ENCODE data around the gene AKAP12.

The AKAP12 gene

DNA sequence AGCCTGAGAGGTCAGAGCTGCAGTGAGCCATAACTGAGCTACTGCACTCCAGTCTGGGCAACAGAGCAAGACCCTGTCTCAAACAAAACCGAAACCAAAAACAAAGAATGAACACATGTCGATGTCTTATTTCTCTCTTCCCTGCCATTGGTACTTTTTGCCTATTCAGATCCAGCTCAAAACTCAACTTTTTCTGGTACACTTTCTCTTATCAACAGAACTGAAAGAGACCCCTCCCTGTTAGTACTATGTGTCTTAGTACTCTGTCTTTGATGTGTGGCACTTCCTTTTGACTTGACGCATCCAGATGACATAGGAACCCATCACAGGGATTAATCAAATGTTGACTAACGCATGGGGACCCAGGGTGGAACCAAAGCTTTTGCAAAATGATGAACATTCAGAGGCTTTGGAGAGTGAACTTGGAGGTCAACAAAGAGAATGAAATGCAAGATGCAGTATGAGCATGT, 44.8 kb downstream of the AKAP12 start:
- Histone ChIP-seq H3K27me3 (replicated peaks; ENCODE audit: insufficient read depth, low read length) (no peaks in the 10 kb centered on the region), H3K4me3 (ENCODE audit: low read length) (no peak overlapping the region), H3K9me2 (replicated peaks; ENCODE audit: insufficient read depth, low read length) (no peaks in the 10 kb centered on the region), H3K4me1 (ENCODE audit: low read length) (no peaks in the 10 kb centered on the region), H4K20me1 (ENCODE audit: insufficient read depth, low read length) (no peaks in the 10 kb centered on the region), H2AFZ (ENCODE audit: low read length) (no peak overlapping the region), H3K4me2 (ENCODE audit: low read depth, low read length) (no peak overlapping the region), H3K36me3 (replicated peaks; ENCODE audit: insufficient read depth, low read length) (no peaks in the 10 kb centered on the region), H3K9ac (ENCODE audit: low read length) (no peak overlapping the region), H3K9me3 (replicated peaks; ENCODE audit: insufficient read depth, low read length) (no peaks in the 10 kb centered on the region), H3F3A (ENCODE audit: insufficient read depth, low read length) (no peaks in the 10 kb centered on the region), H3K79me2 (ENCODE audit: low read length) (no peaks in the 10 kb centered on the region), H3K27ac (ENCODE audit: low read length) (no peak overlapping the region)
- TF ChIP-seq EZH2 (optimal IDR thresholded peaks at IDR 0.05; ENCODE audit: low read depth, low read length): no peak
- TF ChIP-seq, protein P1, sequence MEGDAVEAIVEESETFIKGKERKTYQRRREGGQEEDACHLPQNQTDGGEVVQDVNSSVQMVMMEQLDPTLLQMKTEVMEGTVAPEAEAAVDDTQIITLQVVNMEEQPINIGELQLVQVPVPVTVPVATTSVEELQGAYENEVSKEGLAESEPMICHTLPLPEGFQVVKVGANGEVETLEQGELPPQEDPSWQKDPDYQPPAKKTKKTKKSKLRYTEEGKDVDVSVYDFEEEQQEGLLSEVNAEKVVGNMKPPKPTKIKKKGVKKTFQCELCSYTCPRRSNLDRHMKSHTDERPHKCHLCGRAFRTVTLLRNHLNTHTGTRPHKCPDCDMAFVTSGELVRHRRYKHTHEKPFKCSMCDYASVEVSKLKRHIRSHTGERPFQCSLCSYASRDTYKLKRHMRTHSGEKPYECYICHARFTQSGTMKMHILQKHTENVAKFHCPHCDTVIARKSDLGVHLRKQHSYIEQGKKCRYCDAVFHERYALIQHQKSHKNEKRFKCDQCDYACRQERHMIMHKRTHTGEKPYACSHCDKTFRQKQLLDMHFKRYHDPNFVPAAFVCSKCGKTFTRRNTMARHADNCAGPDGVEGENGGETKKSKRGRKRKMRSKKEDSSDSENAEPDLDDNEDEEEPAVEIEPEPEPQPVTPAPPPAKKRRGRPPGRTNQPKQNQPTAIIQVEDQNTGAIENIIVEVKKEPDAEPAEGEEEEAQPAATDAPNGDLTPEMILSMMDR (IDR thresholded peaks at IDR 0.05; ENCODE audit: low read length): no peak
- no peak for TF ChIP-seq EZH2phosphoT487 (IDR thresholded peaks at IDR 0.05; ENCODE audit: low read length)
- no peak for DNase-seq

GRCh38 chr6:151285122-151285521, 45.4 kb downstream of the AKAP12 start:
- Histone ChIP-seq H3K9me2 (replicated peaks; ENCODE audit: insufficient read depth, low read length) (no peaks in the 10 kb centered on the region), H3K4me1 (ENCODE audit: low read length) (no peaks in the 10 kb centered on the region), H3K9ac (ENCODE audit: low read length) (no peak overlapping the region), H3F3A (ENCODE audit: insufficient read depth, low read length) (no peaks in the 10 kb centered on the region), H2AFZ (ENCODE audit: low read length) (no peak overlapping the region), H3K27me3 (replicated peaks; ENCODE audit: insufficient read depth, low read length) (no peaks in the 10 kb centered on the region), H3K4me2 (ENCODE audit: low read depth, low read length) (no peak overlapping the region), H3K4me3 (ENCODE audit: low read length) (no peak overlapping the region), H4K20me1 (ENCODE audit: insufficient read depth, low read length) (no peaks in the 10 kb centered on the region), H3K27ac (ENCODE audit: low read length) (no peak overlapping the region), H3K36me3 (replicated peaks; ENCODE audit: insufficient read depth, low read length) (no peaks in the 10 kb centered on the region), H3K79me2 (ENCODE audit: low read length) (no peaks in the 10 kb centered on the region), H3K9me3 (replicated peaks; ENCODE audit: insufficient read depth, low read length) (no peaks in the 10 kb centered on the region)
- no peak for DNase-seq
- TF ChIP-seq EZH2phosphoT487 (IDR thresholded peaks at IDR 0.05; ENCODE audit: low read length) (no peak), EZH2 (optimal IDR thresholded peaks at IDR 0.05; ENCODE audit: low read depth, low read length) (no peak)
- TF ChIP-seq, protein P1 (IDR thresholded peaks at IDR 0.05; ENCODE audit: low read length): no peak

DNA sequence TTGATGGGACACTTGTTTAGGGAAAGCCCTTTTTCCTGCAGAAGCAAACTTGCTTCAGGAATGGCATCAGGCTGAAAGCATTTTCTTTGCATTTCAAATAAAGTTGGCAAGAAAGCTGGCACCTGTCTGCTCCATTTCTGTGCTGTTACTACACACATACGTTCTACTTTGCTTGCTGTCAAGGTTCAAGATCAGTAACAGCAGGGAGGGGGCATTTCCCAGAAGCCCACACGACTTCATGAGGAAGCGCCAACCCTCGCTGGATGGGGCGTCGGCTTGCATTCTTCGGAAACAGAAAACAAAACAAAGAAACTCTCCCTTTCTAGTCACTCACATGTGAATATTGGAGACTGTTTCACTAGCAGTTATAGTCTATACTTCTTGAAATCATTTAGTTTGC, 46.4 kb downstream of the AKAP12 start:
- Histone ChIP-seq H3K9me2 (replicated peaks; ENCODE audit: insufficient read depth, low read length) (no peaks in the 10 kb centered on the region), H2AFZ (ENCODE audit: low read length) (no peak overlapping the region), H3F3A (ENCODE audit: insufficient read depth, low read length) (no peaks in the 10 kb centered on the region), H3K27me3 (replicated peaks; ENCODE audit: insufficient read depth, low read length) (no peaks in the 10 kb centered on the region), H3K9me3 (replicated peaks; ENCODE audit: insufficient read depth, low read length) (no peaks in the 10 kb centered on the region), H3K9ac (ENCODE audit: low read length) (no peak overlapping the region), H4K20me1 (ENCODE audit: insufficient read depth, low read length) (no peaks in the 10 kb centered on the region), H3K4me1 (ENCODE audit: low read length) (no peaks in the 10 kb centered on the region), H3K79me2 (ENCODE audit: low read length) (no peaks in the 10 kb centered on the region), H3K36me3 (replicated peaks; ENCODE audit: insufficient read depth, low read length) (no peaks in the 10 kb centered on the region), H3K27ac (ENCODE audit: low read length) (no peak overlapping the region), H3K4me2 (ENCODE audit: low read depth, low read length) (no peak overlapping the region), H3K4me3 (ENCODE audit: low read length) (no peak overlapping the region)
- no peak for DNase-seq
- no peak for TF ChIP-seq EZH2 (optimal IDR thresholded peaks at IDR 0.05; ENCODE audit: low read depth, low read length)
- TF ChIP-seq, protein P1 (IDR thresholded peaks at IDR 0.05; ENCODE audit: low read length): no peak
- TF ChIP-seq EZH2phosphoT487 (IDR thresholded peaks at IDR 0.05; ENCODE audit: low read length): no peak

Measured in MM.1S (cell line).